GM21528 (cell line): ENCODE measurements around the gene KISS1R.
"Not testable (repeated sequence)": the region's sequence is repeated elsewhere in the genome, so short reads cannot be mapped to it uniquely, and the experiment has no call there.

ENCODE experiments used
- ATAC-seq: cut with Tn5 transposase; IDR thresholded peaks from one replicate; pipeline ENCODE4 v1.9.1; 2021; ENCODE audit warnings: mild to moderate bottlenecking, moderate library complexity; ENCODE audit not compliant: unreplicated experiment, low FRiP score

KISS1R gene

GRCh38 chr19:917323-918151 is at the start of gene KISS1R:
TSS of gene KISS1R (plus strand) at chr19:917333. CDS start at chr19:917503, 170 bp downstream.
- ATAC-seq, result no peak

- ATAC-seq, result no peak
Measured at GRCh38 chr19:867855-868457, 49.2 kb upstream of the KISS1R start.

- no peak for ATAC-seq
Measured at GRCh38 chr19:868458-869244, 48.5 kb upstream of the KISS1R start.

- ATAC-seq, result no peak
Measured at GRCh38 chr19:869245-870177, 47.6 kb upstream of the KISS1R start.

GRCh38 chr19:870314-870713 is 46.8 kb upstream of the KISS1R start:
- ATAC-seq, result no peak

- ATAC-seq, result no peak
Measured at GRCh38 chr19:870963-871401, 46.2 kb upstream of the KISS1R start.

GRCh38 chr19:871446-872265 is 45.5 kb upstream of the KISS1R start:
- no peak for ATAC-seq

GRCh38 chr19:872266-872951 is 44.7 kb upstream of the KISS1R start:
- ATAC-seq, result no peak

GRCh38 chr19:873084-873483 is 44.0 kb upstream of the KISS1R start:
- no peak for ATAC-seq

- ATAC-seq, result no peak
Measured at GRCh38 chr19:873561-874041, 43.5 kb upstream of the KISS1R start.

- ATAC-seq, result no peak
Measured at GRCh38 chr19:875265-875879, 41.8 kb upstream of the KISS1R start.

GRCh38 chr19:876089-876488 is 41.0 kb upstream of the KISS1R start:
- no peak for ATAC-seq

GRCh38 chr19:876780-877314 is 40.3 kb upstream of the KISS1R start:
- no peak for ATAC-seq

GRCh38 chr19:877992-878660 is 39.0 kb upstream of the KISS1R start:
- ATAC-seq, result not testable (repeated sequence)

GRCh38 chr19:878751-879561 is 38.2 kb upstream of the KISS1R start:
- ATAC-seq, result not testable (repeated sequence)

GRCh38 chr19:879711-880438 is 37.3 kb upstream of the KISS1R start:
- ATAC-seq, result no peak
